ENCODE measurements around the gene BCKDK.
"Not testable (repeated sequence)": the region's sequence is repeated elsewhere in the genome, so short reads cannot be mapped to it uniquely, and the experiment has no call there.

BCKDK gene

GRCh38 chr16:31132303-31132979 lies 24.3 kb downstream of the BCKDK start:
- TF ChIP-seq, protein P1, sequence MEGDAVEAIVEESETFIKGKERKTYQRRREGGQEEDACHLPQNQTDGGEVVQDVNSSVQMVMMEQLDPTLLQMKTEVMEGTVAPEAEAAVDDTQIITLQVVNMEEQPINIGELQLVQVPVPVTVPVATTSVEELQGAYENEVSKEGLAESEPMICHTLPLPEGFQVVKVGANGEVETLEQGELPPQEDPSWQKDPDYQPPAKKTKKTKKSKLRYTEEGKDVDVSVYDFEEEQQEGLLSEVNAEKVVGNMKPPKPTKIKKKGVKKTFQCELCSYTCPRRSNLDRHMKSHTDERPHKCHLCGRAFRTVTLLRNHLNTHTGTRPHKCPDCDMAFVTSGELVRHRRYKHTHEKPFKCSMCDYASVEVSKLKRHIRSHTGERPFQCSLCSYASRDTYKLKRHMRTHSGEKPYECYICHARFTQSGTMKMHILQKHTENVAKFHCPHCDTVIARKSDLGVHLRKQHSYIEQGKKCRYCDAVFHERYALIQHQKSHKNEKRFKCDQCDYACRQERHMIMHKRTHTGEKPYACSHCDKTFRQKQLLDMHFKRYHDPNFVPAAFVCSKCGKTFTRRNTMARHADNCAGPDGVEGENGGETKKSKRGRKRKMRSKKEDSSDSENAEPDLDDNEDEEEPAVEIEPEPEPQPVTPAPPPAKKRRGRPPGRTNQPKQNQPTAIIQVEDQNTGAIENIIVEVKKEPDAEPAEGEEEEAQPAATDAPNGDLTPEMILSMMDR (IDR thresholded peaks at IDR 0.05; ENCODE audit: borderline replicate concordance, insufficient read depth, low read depth, low read length), result no peak
- no peak overlapping the region for H3K4me3 ChIP-seq (ENCODE audit: low read depth, low read length)

DNA sequence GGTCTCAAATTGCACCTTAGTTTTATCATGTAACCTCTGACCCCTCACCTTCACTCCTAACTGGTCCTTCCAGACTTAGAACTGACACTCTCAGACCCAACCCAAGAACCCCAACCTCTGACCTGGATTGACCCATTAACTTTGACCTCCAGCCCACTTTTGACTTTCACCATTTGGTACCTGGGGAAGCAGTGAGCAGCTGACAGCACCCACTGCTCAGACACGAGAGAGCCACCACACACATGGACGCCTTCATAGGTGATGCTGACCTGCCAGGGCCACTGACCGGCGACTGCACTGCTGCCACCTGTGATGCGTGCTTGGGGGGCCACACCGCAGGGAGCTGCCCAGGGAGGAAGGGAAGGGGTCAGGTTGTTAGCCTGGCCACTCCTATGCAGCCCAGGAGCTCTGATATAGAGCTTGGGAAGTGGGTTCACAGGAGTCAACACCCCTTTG lies 24.9 kb downstream of the BCKDK start:
- H3K4me3 ChIP-seq (ENCODE audit: low read depth, low read length), result no peak overlapping the region
- TF ChIP-seq, protein P1 (IDR thresholded peaks at IDR 0.05; ENCODE audit: borderline replicate concordance, insufficient read depth, low read depth, low read length), result no peak

GRCh38 chr16:31134091-31134571 lies 25.9 kb downstream of the BCKDK start:
- TF ChIP-seq, protein P1 (IDR thresholded peaks at IDR 0.05; ENCODE audit: borderline replicate concordance, insufficient read depth, low read depth, low read length), result no peak
- no peak overlapping the region for H3K4me3 ChIP-seq (ENCODE audit: low read depth, low read length)

- TF ChIP-seq, protein P1 (IDR thresholded peaks at IDR 0.05; ENCODE audit: borderline replicate concordance, insufficient read depth, low read depth, low read length), result no peak
- no peak overlapping the region for H3K4me3 ChIP-seq (ENCODE audit: low read depth, low read length)
Observed at GRCh38 chr16:31134625-31135534, 26.7 kb downstream of the BCKDK start.

DNA sequence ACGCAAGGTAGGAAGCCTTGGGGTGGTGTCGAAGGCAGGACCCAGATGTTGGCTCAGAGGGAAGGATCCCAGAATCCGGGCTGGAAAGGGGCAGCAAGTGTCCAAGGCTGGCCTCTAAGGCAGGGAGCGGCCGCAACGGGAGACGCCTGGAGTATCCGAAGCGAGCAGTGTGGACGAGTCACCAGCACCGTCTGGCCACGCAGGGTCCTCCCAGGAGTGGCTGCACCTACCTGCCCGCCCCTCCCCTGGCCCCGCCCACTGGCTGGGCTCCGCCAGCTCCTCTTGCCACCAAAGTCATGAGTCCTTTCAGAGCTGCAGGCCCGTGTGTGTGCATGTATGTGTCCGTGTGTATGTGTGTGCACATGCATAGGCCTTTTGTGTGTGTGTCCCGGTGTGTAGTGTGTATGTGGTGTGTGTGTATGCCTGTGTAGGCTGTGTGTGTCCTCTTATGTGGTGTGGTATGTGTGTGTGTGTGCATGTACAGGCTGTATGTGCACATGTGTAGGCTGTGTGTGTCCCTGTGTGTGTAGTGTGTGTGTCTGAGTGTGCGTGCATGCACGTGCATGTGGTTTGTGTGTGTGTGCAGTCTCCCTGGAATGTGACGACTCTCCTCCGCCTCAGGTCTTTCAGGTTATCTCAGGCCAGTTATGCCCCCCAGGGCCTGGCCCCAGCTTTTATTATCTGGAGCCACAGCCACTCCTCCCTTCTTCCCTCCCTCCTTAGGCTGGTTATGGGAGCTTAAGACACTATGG lies 27.5 kb downstream of the BCKDK start, which contains the start of gene PRSS8:
Gene PRSS8 (minus strand): TSS at position 193 of the 752 bp plus-strand sequence. CDS start 229 bp downstream, outside the sequence.
- TF ChIP-seq, protein P1 (IDR thresholded peaks at IDR 0.05; ENCODE audit: borderline replicate concordance, insufficient read depth, low read depth, low read length), result no peak
- H3K4me3 ChIP-seq (ENCODE audit: low read depth, low read length), result no peak within 1 kb of the TSS

GRCh38 chr16:31136287-31136662 lies 28.1 kb downstream of the BCKDK start:
- H3K4me3 ChIP-seq (ENCODE audit: low read depth, low read length), result no peak overlapping the region
- TF ChIP-seq, protein P1 (IDR thresholded peaks at IDR 0.05; ENCODE audit: borderline replicate concordance, insufficient read depth, low read depth, low read length), result no peak

- not testable (repeated sequence) for H3K4me3 ChIP-seq (ENCODE audit: low read depth, low read length)
Observed at GRCh38 chr16:31136822-31137499, 28.8 kb downstream of the BCKDK start.

Data from GM12875 (cell line).